VCaP (cell line): ENCODE data around the gene SEPTIN3.

ENCODE experiments used
- H3K27ac ChIP-seq: fragments of 450-650 bp; 2 replicates; pipeline ENCODE4 v1.5.1; 2017
- CTCF ChIP-seq: fragments of 450-650 bp; conservative IDR thresholded peaks from 2 replicates; pipeline ENCODE4 v1.5.1; 2017; ENCODE audit warnings: mild to moderate bottlenecking, moderate library complexity

Gene SEPTIN3

GRCh38 chr22:41927813-41928212 is 41.4 kb upstream of the SEPTIN3 start:
- no peak for TF ChIP-seq CTCF
- no peak overlapping the region for H3K27ac ChIP-seq

DNA sequence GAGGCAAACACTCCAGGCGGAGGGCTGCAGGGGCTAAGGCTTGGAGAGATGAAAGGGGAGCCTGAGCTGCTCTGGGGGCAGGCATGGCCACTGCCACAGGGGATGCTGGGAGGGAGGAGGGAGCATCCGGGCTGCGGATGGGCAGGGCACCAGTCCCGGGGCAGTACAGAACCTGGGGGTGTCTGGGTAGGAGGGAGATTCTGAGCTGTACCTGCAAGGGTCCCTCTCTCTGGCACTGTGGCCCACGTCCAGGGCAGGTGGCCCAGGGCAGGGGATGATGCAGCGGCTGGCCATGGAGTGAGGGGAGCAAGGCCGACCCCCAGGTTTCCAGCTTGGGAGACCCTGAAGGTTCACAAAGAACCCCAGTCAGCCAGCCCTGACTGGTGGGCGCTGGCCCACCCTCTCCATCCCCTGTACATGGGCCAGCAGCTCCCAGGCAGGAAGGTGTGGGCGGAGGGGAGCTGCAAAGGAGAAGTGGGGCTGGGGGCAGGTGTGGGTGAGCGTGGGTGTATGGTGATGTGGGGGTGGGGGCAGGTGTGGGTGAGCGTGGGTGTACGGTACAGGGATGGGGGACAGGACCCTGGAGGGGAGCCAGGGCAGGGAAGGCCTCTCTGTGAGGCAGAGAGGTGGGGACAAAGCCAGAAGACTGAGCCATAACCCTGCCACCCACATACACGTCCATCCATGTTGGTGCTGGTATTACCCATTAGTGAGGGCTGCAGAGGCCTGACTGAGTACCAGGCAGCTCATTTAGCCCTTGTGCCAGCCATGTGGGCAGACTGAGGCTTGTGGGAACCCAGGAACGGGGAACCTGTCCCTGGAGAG is 40.4 kb upstream of the SEPTIN3 start:
- H3K27ac ChIP-seq: no peak overlapping the region
- no peak for TF ChIP-seq CTCF

DNA sequence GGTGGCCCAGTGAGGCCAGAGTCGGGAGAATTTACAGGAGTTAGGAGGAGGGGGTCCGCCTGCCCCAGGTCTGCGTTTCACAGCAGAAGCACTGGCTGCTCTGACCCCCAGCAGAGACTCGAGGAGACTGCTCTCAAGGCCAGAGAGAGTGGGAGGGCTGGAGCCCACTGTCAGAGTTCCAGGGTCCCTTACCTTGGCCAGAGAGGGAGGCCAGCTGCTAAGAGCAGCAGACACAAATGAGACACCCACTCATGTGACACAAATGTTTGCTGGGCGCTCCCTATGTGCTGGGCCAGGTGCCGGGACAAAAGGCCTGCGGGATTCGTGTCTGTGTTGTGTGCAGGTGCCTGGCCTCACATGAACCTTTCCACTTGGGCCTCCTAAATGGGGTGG is 39.8 kb upstream of the SEPTIN3 start:
- no peak overlapping the region for H3K27ac ChIP-seq
- no peak for TF ChIP-seq CTCF

DNA sequence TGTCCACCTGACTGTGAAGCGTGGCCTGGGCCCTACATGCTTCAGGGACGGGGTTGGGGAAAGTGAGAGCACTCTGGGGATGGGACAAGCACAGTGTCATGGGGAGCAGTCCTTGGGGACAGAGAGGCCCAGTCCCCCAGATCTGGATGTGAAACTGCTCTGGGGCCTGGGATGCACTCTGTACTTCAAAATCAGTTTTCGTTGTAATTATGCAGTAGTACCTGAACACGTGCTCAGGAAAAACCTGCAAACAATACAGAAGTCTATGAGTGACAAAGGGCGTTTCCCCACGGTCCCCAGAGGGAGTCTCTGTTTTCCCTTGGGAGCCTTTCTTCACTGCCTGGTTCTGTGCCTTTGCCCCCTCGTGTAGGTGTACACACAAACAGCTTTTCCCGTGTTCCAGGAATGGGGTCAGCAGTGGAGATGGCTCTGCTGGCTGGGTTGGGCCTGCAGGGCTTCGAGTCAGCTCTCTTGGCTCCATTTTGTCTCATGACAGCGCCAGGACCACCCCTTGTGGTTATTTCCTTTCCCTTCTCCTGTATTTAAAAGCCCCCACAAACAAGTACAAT is 37.5 kb upstream of the SEPTIN3 start:
- TF ChIP-seq CTCF: no peak
- no peak overlapping the region for H3K27ac ChIP-seq

DNA sequence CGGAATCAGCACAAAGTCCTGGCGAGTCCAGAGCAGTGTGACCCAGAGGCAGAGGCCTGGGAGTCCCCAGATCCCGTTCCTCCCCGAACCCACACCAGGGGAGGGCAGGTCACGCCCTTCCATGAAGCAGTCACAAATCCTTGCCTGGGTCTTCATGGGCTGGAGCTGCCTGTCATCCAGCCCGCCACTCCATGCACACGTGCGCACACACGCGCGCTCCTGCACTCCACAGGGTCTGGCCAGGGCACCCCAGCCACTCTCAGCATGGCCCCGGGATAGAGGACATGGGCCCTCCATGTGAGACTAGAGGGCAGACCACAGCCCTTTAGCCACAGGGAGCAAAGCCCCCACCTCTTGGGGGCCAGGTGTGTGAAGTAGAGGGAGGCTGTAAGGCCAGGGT is 36.9 kb upstream of the SEPTIN3 start:
- no peak overlapping the region for H3K27ac ChIP-seq

GRCh38 chr22:41933411-41934177 is 35.6 kb upstream of the SEPTIN3 start:
- no peak overlapping the region for H3K27ac ChIP-seq
- no peak for TF ChIP-seq CTCF

More for the DNA sequence above, 36.9 kb upstream of the SEPTIN3 start:
- no peak for TF ChIP-seq CTCF

DNA sequence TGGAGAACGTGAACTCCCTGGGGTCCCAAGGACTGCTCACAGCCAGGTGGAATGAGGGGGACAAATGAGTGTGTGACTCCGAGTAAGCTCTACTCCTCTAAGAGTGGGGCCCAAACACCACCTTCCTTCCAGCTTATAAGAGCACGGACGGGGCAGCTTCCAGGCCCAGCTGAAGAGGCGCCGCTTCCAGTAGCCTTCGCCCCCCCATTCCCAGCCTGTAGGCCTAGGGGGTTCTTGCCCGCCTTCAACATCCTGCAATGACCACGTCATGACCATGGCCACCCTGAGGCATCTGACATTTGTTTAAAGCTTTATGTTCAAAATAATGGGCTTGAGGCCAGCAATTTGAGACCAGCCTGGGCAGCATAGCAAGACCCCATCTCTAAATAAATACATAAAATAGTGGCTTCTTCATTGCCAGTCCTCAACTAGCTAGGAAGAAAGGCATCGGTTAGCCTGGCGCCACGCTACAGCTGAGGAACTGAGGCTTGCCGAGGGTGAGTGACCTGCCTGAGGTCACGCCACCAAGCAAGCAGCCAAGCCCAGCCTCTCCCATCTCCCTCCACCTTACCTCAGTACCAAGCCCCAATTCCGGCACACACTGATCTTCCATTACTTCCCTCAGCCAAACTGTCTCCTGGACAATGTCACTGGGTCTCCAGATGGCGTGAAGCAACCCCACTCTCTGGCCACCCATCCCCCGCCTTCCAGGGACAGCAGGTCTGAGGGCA is 34.8 kb upstream of the SEPTIN3 start:
- no peak for TF ChIP-seq CTCF
- H3K27ac ChIP-seq: no peak overlapping the region
